H1 (cell line): ENCODE data around the gene IFNL3. TPM values are rescaled to one million over a fixed set of nuclear protein-coding genes. Genes with fewer than 3 reads are reported as not detected.

ENCODE experiments used
- CTCF ChIA-PET: fragments of 300-600 bp; sonication (Branson Sonifier 250); formaldehyde crosslinking; loops from one replicate; lab custom pipeline; 2021; ENCODE audit not compliant: partially characterized antibody; lab: Charles Lee
- POLR2A ChIA-PET: fragments of 300-600 bp; sonication (Branson Sonifier 250); formaldehyde crosslinking; loops from one replicate; lab custom pipeline; 2021; ENCODE audit warnings: inconsistent platforms; ENCODE audit not compliant: partially characterized antibody; lab: Charles Lee
- DNase-seq, 2 experiments: peaks; one replicate each; pipeline versions ENCODE4 v3.0.0 to v3.0.0-alpha.2; 2010 to 2022; ENCODE audit warnings: low spot score in 2 of 2, low read depth in 1 of 2, mixed read lengths in 1 of 2
- FAIRE-seq: peaks from 2 replicates; lab custom pipeline; 2011; peaks lifted over from hg19 to GRCh38; lab: Jason Lieb, UNC
- H2AFZ ChIP-seq: 2 replicates; pipeline ENCODE4 v1.8.1; 2012; ENCODE audit warnings: low read length, inconsistent platforms
- H2AK5ac ChIP-seq: 2 replicates; pipeline ENCODE4 v1.6.1; 2013; ENCODE audit warnings: low read depth, low read length
- H2BK120ac ChIP-seq: replicated peaks from 2 replicates; pipeline ENCODE3; 2013; ENCODE audit warnings: low read depth, low read length, inconsistent platforms
- H2BK12ac ChIP-seq: 2 replicates; pipeline ENCODE4 v1.6.1; 2013; ENCODE audit warnings: low read depth, low read length
- H2BK15ac ChIP-seq: 2 replicates; pipeline ENCODE4 v1.6.1; 2013; ENCODE audit warnings: low read length
- H2BK20ac ChIP-seq: 2 replicates; pipeline ENCODE4 v1.6.1; 2013; ENCODE audit warnings: low read length
- H2BK5ac ChIP-seq: 2 replicates; pipeline ENCODE4 v1.6.1; 2013; ENCODE audit warnings: low read depth, low read length
- H3K14ac ChIP-seq: 2 replicates; pipeline ENCODE4 v1.6.1; 2013; ENCODE audit warnings: inconsistent platforms; ENCODE audit not compliant: insufficient read length
- H3K18ac ChIP-seq: 2 replicates; pipeline ENCODE4 v1.6.1; 2013; ENCODE audit warnings: low read length; ENCODE audit errors: extremely low read depth
- H3K23ac ChIP-seq: 2 replicates; pipeline ENCODE4 v1.6.1; 2013; ENCODE audit warnings: inconsistent platforms; ENCODE audit not compliant: insufficient read length
- H3K23me2 ChIP-seq: 2 replicates; pipeline ENCODE4 v1.6.1; 2013; ENCODE audit warnings: low read depth, low read length
- H3K27ac ChIP-seq: 2 replicates; pipeline ENCODE4 v1.6.1; 2011; ENCODE audit warnings: low read depth, low read length, inconsistent platforms
- H3K27me3 ChIP-seq, 4 experiments: replicated peaks in 1 of 4; 1 replicate in 1 of 4; 2 replicates in 3 of 4; pipeline versions ENCODE4 v1.6.1 to v1.8.1; 2011 to 2013; ENCODE audit warnings: low read length in 3 of 4, mild to moderate bottlenecking in 3 of 4, inconsistent platforms in 2 of 4, mixed read lengths in 2 of 4, moderate library complexity in 1 of 4; ENCODE audit not compliant: control insufficient read depth in 3 of 4, insufficient read depth in 3 of 4; ENCODE audit errors: extremely low read depth in 1 of 4
- H3K36me3 ChIP-seq, 4 experiments: 2 replicates each; pipeline versions ENCODE4 v1.6.1 to v1.8.1; 2011 to 2013; ENCODE audit warnings: mild to moderate bottlenecking in 4 of 4, low read length in 3 of 4, moderate library complexity in 2 of 4, control low read depth in 1 of 4, inconsistent platforms in 1 of 4; ENCODE audit not compliant: insufficient read depth in 4 of 4, control insufficient read depth in 2 of 4
- H3K4ac ChIP-seq: replicated peaks from 2 replicates; pipeline ENCODE3; 2013; ENCODE audit warnings: low read length, low read depth, mixed read lengths, inconsistent platforms; ENCODE audit not compliant: insufficient read length
- H3K4me1 ChIP-seq, 4 experiments: replicated peaks in 1 of 4; 1 replicate in 1 of 4; 2 replicates in 3 of 4; pipeline versions ENCODE4 v1.6.1 to v1.8.1; 2011 to 2013; ENCODE audit warnings: low read length in 3 of 4, inconsistent platforms in 2 of 4, mixed read lengths in 1 of 4; ENCODE audit not compliant: insufficient read depth in 4 of 4, control insufficient read depth in 3 of 4
- H3K4me2 ChIP-seq, 2 experiments: 2 replicates each; pipeline versions ENCODE4 v1.6.1 to v1.8.1; 2011 to 2013; ENCODE audit warnings: low read depth in 2 of 2, low read length in 2 of 2, control low read depth in 1 of 2, inconsistent platforms in 1 of 2, mild to moderate bottlenecking in 1 of 2; ENCODE audit not compliant: insufficient read depth in 1 of 2
- H3K4me3 ChIP-seq, 4 experiments: fragments of 200-600, 300-600 bp in 1 of 4; sonication (generic), shearing (Covaris generic), sonication (Bioruptor Twin) in 1 of 4; 2 replicates each; pipeline versions ENCODE4 v1.5.1 to v1.8.1; 2011 to 2016; ENCODE audit warnings: low read length in 4 of 4, low read depth in 3 of 4, control low read depth in 2 of 4, inconsistent platforms in 2 of 4, mild to moderate bottlenecking in 2 of 4, mixed read lengths in 1 of 4, moderate library complexity in 1 of 4; ENCODE audit not compliant: insufficient read depth in 2 of 4; ENCODE audit errors: extremely low read depth in 1 of 4
- H3K56ac ChIP-seq: replicated peaks from 2 replicates; pipeline ENCODE3; 2013; ENCODE audit warnings: low read depth, mild to moderate bottlenecking, mixed read lengths, low read length, inconsistent platforms; ENCODE audit not compliant: insufficient read length
- H3K79me1 ChIP-seq: 2 replicates; pipeline ENCODE4 v1.6.1; 2013; ENCODE audit warnings: low read depth, low read length, control low read depth
- H3K79me2 ChIP-seq, 2 experiments: 2 replicates each; pipeline versions ENCODE4 v1.6.1 to v1.8.1; 2012 to 2013; ENCODE audit warnings: low read length in 2 of 2, mild to moderate bottlenecking in 2 of 2, inconsistent platforms in 1 of 2; ENCODE audit not compliant: insufficient read depth in 2 of 2, control insufficient read depth in 1 of 2
- H3K9ac ChIP-seq, 4 experiments: replicated peaks in 1 of 4; 1 replicate in 1 of 4; 2 replicates in 3 of 4; pipeline versions ENCODE4 v1.6.1 to v1.8.1; 2011 to 2013; ENCODE audit warnings: low read depth in 3 of 4, low read length in 3 of 4, control low read depth in 2 of 4, mild to moderate bottlenecking in 2 of 4, moderate library complexity in 2 of 4, inconsistent platforms in 1 of 4; ENCODE audit errors: extremely low read depth in 1 of 4
- H3K9me3 ChIP-seq, 2 experiments: 2 replicates each; pipeline versions ENCODE4 v1.6.1 to v1.8.1; 2012 to 2013; ENCODE audit warnings: mild to moderate bottlenecking in 2 of 2, moderate library complexity in 2 of 2, control low read depth in 1 of 2, inconsistent platforms in 1 of 2, low read depth in 1 of 2, low read length in 1 of 2, mixed read lengths in 1 of 2; ENCODE audit not compliant: insufficient read depth in 2 of 2
- H4K20me1 ChIP-seq, 2 experiments: replicated peaks in 1 of 2; 2 replicates each; pipeline versions ENCODE3 to v1.8.1; 2011 to 2013; ENCODE audit warnings: inconsistent platforms in 2 of 2, low read length in 2 of 2, mild to moderate bottlenecking in 1 of 2; ENCODE audit not compliant: insufficient read depth in 2 of 2, control insufficient read depth in 1 of 2
- H4K5ac ChIP-seq: 2 replicates; pipeline ENCODE4 v1.6.1; 2013; ENCODE audit warnings: low read length, low read depth, mixed read lengths, inconsistent platforms; ENCODE audit not compliant: insufficient read length
- H4K8ac ChIP-seq: 2 replicates; pipeline ENCODE4 v1.8.0; 2013; ENCODE audit warnings: mild to moderate bottlenecking, moderate library complexity, low read length, inconsistent platforms; ENCODE audit not compliant: insufficient read depth; ENCODE audit errors: extremely low read depth
- H4K91ac ChIP-seq: replicated peaks from 2 replicates; pipeline ENCODE3; 2013; ENCODE audit warnings: low read length, mixed read lengths, inconsistent platforms; ENCODE audit not compliant: insufficient read length
- ASH2L ChIP-seq: fragments of 200-600, 300-600 bp; sonication (generic); IDR thresholded peaks from one replicate; pipeline ENCODE4 v1.7.1; 2017; ENCODE audit warnings: low read length
- CEBPB ChIP-seq: IDR thresholded peaks from 2 replicates; pipeline ENCODE4 v1.6.1; 2012; ENCODE audit warnings: low read depth, low read length
- CHD2 ChIP-seq: IDR thresholded peaks from 2 replicates; pipeline ENCODE4 v1.6.1; 2012; ENCODE audit warnings: low read length, improper control_type of control experiment
- EGR1 ChIP-seq: IDR thresholded peaks from 2 replicates; pipeline ENCODE4 v1.6.1; 2011; ENCODE audit warnings: low read depth, low read length, borderline replicate concordance
- SAP30 ChIP-seq: fragments of 300-600 bp; sonication (generic); IDR thresholded peaks from 2 replicates; pipeline ENCODE4 v1.7.1; 2012; ENCODE audit warnings: low read length, moderate library complexity, mild to moderate bottlenecking, inconsistent platforms; ENCODE audit not compliant: insufficient read depth, insufficient replicate concordance
- TBP ChIP-seq: IDR thresholded peaks from 2 replicates; pipeline ENCODE4 v1.6.1; 2011; ENCODE audit warnings: low read depth, low read length, improper control_type of control experiment
- TEAD4 ChIP-seq: IDR thresholded peaks from 2 replicates; pipeline ENCODE4 v1.6.1; 2012; ENCODE audit warnings: low read depth, low read length, inconsistent platforms, mixed read lengths
- WGBS, 2 experiments: shearing (Covaris generic) in 1 of 2; methylation state at CpG; one replicate each; pipeline versions ENCODE4 v1.1.6 to v1.1.7; 2013 to 2015; ENCODE audit warnings: low lambda C conversion rate in 2 of 2, mixed read lengths in 2 of 2, inconsistent platforms in 1 of 2, low coverage in 1 of 2, missing lambda C conversion rate in 1 of 2; ENCODE audit not compliant: insufficient replicate concordance in 2 of 2, insufficient coverage in 1 of 2, insufficient read length in 1 of 2; ENCODE audit errors: extremely low coverage in 1 of 2, missing lambda C conversion rate in 1 of 2; 5-methylcytosine and 5-hydroxymethylcytosine counted together
- polyA plus RNA-seq, 7 experiments: library from polyadenylated mRNA; depleted of rRNA in 3 of 7; stranded (reverse) in 5 of 7; unstranded in 2 of 7; fragments of >200 nt in 5 of 7; fragments of 200-250 nt in 2 of 7; gene quantifications; 1 replicate in 5 of 7; 2 replicates in 1 of 7; 4 replicates in 1 of 7; pipeline versions ENCODE4 v1.2.1 to v1.2.3, GENCODE V29; 2011 to 2013; ENCODE audit warnings: missing spikeins in 2 of 7, mixed read lengths in 2 of 7
- total RNA-seq: library from RNA; stranded (reverse); fragmentation: NEBNext Ultra II Directional; extraction: Animal tissue kit (Norgen Biotek cat#: 25700); gene quantifications from 2 replicates; pipeline ENCODE4 v1.2.1, GENCODE V29; 2021

Gene IFNL3
- total and polyA plus RNA-seq, 2 of the 8 experiments (the other 6 are each of a cell fraction or from before 2014, with no cell fraction given), result 0.11 TPM; not detected in 1

- Histone ChIP-seq H3K4ac (no peak overlapping the region), H2BK12ac (no peak overlapping the region), H3K27ac (no peak overlapping the region), H2AFZ (no peak overlapping the region), H3K4me1 (peaks cover 0 to 10% (median 6%) of the 10 kb centered on the region in 4 experiments; a peak in 5 of 7 replicates), H2AK5ac (no peak overlapping the region), H3K36me3 (no peaks in the 10 kb centered on the region), H2BK20ac (no peak overlapping the region), H3K9me3 (no peaks in the 10 kb centered on the region), H3K4me2 (no peak overlapping the region), H3K4me3 (no peak overlapping the region), H3K23ac (no peak overlapping the region), H3K79me1 (no peaks in the 10 kb centered on the region), H3K79me2 (no peaks in the 10 kb centered on the region), H4K91ac (no peak overlapping the region), H3K9ac (no peak overlapping the region), H2BK15ac (no peak overlapping the region), H2BK5ac (no peak overlapping the region), H4K5ac (no peak overlapping the region), H4K8ac (no peak overlapping the region), H3K56ac (no peak overlapping the region), H4K20me1 (no peaks in the 10 kb centered on the region), H3K18ac (no peak overlapping the region), H2BK120ac (no peak overlapping the region), H3K27me3 (peaks cover 15 to 42% (median 35%) of the 10 kb centered on the region in 4 experiments; a peak in 6 of 7 replicates), H3K14ac (no peak overlapping the region), H3K23me2 (peaks cover 8% of the 10 kb centered on the region; the same call in 1 of the 2 replicates)
- 96% methylated on average over 3 of the region's 3 CpGs; no CpG with 5 or more reads in 1 of the 2 experiments for WGBS, 2 experiments
- ChIA-PET POLR2A (no interaction called here), CTCF (interaction anchor here (1.0 to 4.6 kb wide), 5 partner anchors 23 to 129 kb away, joined by 3 to 22 read pairs (median 3); no protein-coding TSS in a partner anchor)
- DNase-seq, result no peak
- TF ChIP-seq TEAD4 (no peak), CHD2 (no peak), CEBPB (no peak), SAP30 (no peak), ASH2L (no peak), TBP (no peak), EGR1 (no peak)
- FAIRE-seq, result no peak
Observed at GRCh38 chr19:39200803-39201115, 44.0 kb downstream of the IFNL3 start.
